Uterus (tissue), 2 donors: Measurements from ENCODE around the gene DFFA.

Source experiments
- CTCF ChIP-seq, 4 experiments: fragments of 200-600 bp in 2 of 4; fragments of 450-650 bp in 2 of 4; sonication (generic) in 2 of 4; IDR thresholded peaks; one replicate each; pipeline ENCODE4 v1.5.1; 2016 to 2019; ENCODE audit warnings: antibody characterized with exemption in 4 of 4, mild to moderate bottlenecking in 2 of 4, moderate library complexity in 1 of 4
- POLR2A ChIP-seq, 2 donors: fragments of 450-650 bp; IDR thresholded peaks; one replicate each; pipeline ENCODE4 v1.6.1; 2016; ENCODE audit warnings: antibody characterized with exemption in 2 of 2, mild to moderate bottlenecking in 1 of 2, moderate library complexity in 1 of 2

GRCh38 chr1:10415211-10415930 is 57.0 kb downstream of the DFFA start:
- TF ChIP-seq CTCF (IDR thresholded peaks at IDR 0.05) (no peak), POLR2A (IDR thresholded peaks at IDR 0.05) (no peak)
